CD14-positive monocyte (primary cell): ENCODE measurements around the gene RIOK3. TPM values are rescaled to one million over a fixed set of nuclear protein-coding genes. Genes with fewer than 3 reads are reported as not detected.

ENCODE experiments used
- DNase-seq, 3 donors: peaks; one replicate each; pipeline ENCODE4 v3.0.0-alpha.2; 2011 to 2022
- H2AFZ ChIP-seq: 2 replicates; pipeline ENCODE4 v1.6.0; 2012; ENCODE audit warnings: mild to moderate bottlenecking, low read depth, low read length, inconsistent platforms; ENCODE audit not compliant: insufficient read depth, poor library complexity, severe bottlenecking
- H3K27ac ChIP-seq, 2 donors: 1 replicate in 1 of 2; 2 replicates in 1 of 2; pipeline ENCODE4 v1.5.1; 2012 to 2013; ENCODE audit warnings: low read length in 2 of 2, control low read depth in 1 of 2, inconsistent platforms in 1 of 2, low read depth in 1 of 2, mild to moderate bottlenecking in 1 of 2
- H3K27me3 ChIP-seq, 2 donors: one replicate each; pipeline versions ENCODE4 v1.6.0 to v1.6.1; 2011 to 2013; ENCODE audit warnings: low read length in 2 of 2; ENCODE audit not compliant: control insufficient read depth in 2 of 2, insufficient read depth in 2 of 2
- H3K36me3 ChIP-seq, 2 donors: replicated peaks in 1 of 2; 1 replicate in 1 of 2; 2 replicates in 1 of 2; pipeline versions ENCODE4 v1.5.1 to v1.6.1; 2012 to 2013; ENCODE audit warnings: low read length in 2 of 2, control low read depth in 1 of 2, inconsistent platforms in 1 of 2, mild to moderate bottlenecking in 1 of 2; ENCODE audit not compliant: insufficient read depth in 2 of 2, control insufficient read depth in 1 of 2
- H3K4me1 ChIP-seq, 2 donors: 1 replicate in 1 of 2; 2 replicates in 1 of 2; pipeline versions ENCODE4 v1.5.1 to v1.6.1; 2012 to 2013; ENCODE audit warnings: low read length in 2 of 2, control low read depth in 1 of 2, inconsistent platforms in 1 of 2, mild to moderate bottlenecking in 1 of 2, moderate library complexity in 1 of 2; ENCODE audit not compliant: insufficient read depth in 2 of 2, control insufficient read depth in 1 of 2
- H3K4me2 ChIP-seq: replicated peaks from 2 replicates; pipeline ENCODE3; 2012; ENCODE audit warnings: low read length, moderate library complexity, mild to moderate bottlenecking; ENCODE audit not compliant: poor library complexity, severe bottlenecking; ENCODE audit errors: extremely low read depth
- H3K4me3 ChIP-seq, 3 experiments: fragments of 200-600 bp in 1 of 3; sonication (generic) in 1 of 3; replicated peaks in 1 of 3; 1 replicate in 2 of 3; 2 replicates in 1 of 3; pipeline ENCODE4 v1.5.1; 2011 to 2013; ENCODE audit warnings: low read length in 3 of 3, mild to moderate bottlenecking in 3 of 3, control low read depth in 2 of 3, low read depth in 2 of 3, inconsistent platforms in 1 of 3, moderate library complexity in 1 of 3
- H3K79me2 ChIP-seq: 2 replicates; pipeline ENCODE4 v1.6.0; 2012; ENCODE audit warnings: mild to moderate bottlenecking, control low read depth, inconsistent platforms, low read length, moderate library complexity; ENCODE audit not compliant: insufficient read depth
- H3K9ac ChIP-seq: 2 replicates; pipeline ENCODE4 v1.6.0; 2017; ENCODE audit warnings: low read length, mild to moderate bottlenecking; ENCODE audit not compliant: insufficient read depth, poor library complexity, severe bottlenecking
- H3K9me3 ChIP-seq, 2 donors: replicated peaks in 1 of 2; 1 replicate in 1 of 2; 2 replicates in 1 of 2; pipeline versions ENCODE4 v1.5.1 to v1.6.1; 2012 to 2013; ENCODE audit warnings: low read length in 2 of 2, control low read depth in 1 of 2; ENCODE audit not compliant: control insufficient read depth in 1 of 2, insufficient read depth in 1 of 2
- H4K20me1 ChIP-seq: 2 replicates; pipeline ENCODE4 v1.6.0; 2012; ENCODE audit warnings: mild to moderate bottlenecking, low read length, control low read depth, moderate library complexity; ENCODE audit not compliant: insufficient read depth
- H3K27ac Mint-ChIP-seq, 7 donors: one replicate each; pipeline ENCODE4 v1.8.0; 2020; ENCODE audit warnings: mild to moderate bottlenecking in 7 of 7, mixed read lengths in 7 of 7, moderate library complexity in 6 of 7, inconsistent platforms in 2 of 7
- H3K27me3 Mint-ChIP-seq, 3 donors: one replicate each; pipeline ENCODE4 v1.8.0; 2021 to 2022; ENCODE audit warnings: low read depth in 3 of 3, mild to moderate bottlenecking in 3 of 3, mixed read lengths in 3 of 3, moderate library complexity in 3 of 3, inconsistent platforms in 1 of 3
- H3K36me3 Mint-ChIP-seq, 2 donors: one replicate each; pipeline ENCODE4 v1.8.0; 2020; ENCODE audit warnings: mixed read lengths in 2 of 2, inconsistent platforms in 1 of 2, mild to moderate bottlenecking in 1 of 2
- H3K4me1 Mint-ChIP-seq: one replicate; pipeline ENCODE4 v1.8.0; 2020; ENCODE audit warnings: mild to moderate bottlenecking, mixed read lengths
- H3K4me3 Mint-ChIP-seq, 2 donors: one replicate each; pipeline ENCODE4 v1.8.0; 2020; ENCODE audit warnings: mild to moderate bottlenecking in 2 of 2, mixed read lengths in 2 of 2, moderate library complexity in 1 of 2
- H3K9me3 Mint-ChIP-seq, 7 donors: one replicate each; pipeline ENCODE4 v1.8.0; 2020 to 2022; ENCODE audit warnings: mixed read lengths in 7 of 7, mild to moderate bottlenecking in 6 of 7, moderate library complexity in 6 of 7, inconsistent platforms in 2 of 7
- WGBS: methylation state at CpG from one replicate; pipeline ENCODE4 v1.1.5; 2013; ENCODE audit warnings: missing lambda C conversion rate; ENCODE audit not compliant: insufficient coverage; 5-methylcytosine and 5-hydroxymethylcytosine counted together
- intact Hi-C, 2 donors: fragments of 100-400 bp; cut with micrococcal nuclease; formaldehyde crosslinking; loops; one replicate each; pipeline versions ENCODE4 v1.15.0 to v1.15.1; 2023
- polyA plus RNA-seq, 3 donors: library from polyadenylated mRNA; depleted of rRNA in 1 of 3; unstranded in 2 of 3; stranded (reverse) in 1 of 3; fragments of 300-500 nt in 2 of 3; fragments of >200 nt in 1 of 3; fragmentation: Illumina TruSeq in 2 of 3; gene quantifications; 1 replicate in 2 of 3; 2 replicates in 1 of 3; pipeline ENCODE4 v1.2.3, GENCODE V29; 2012 to 2021
- TF ChIP-seq, protein P1 (sequence below): fragments of 200-600 bp; IDR thresholded peaks from one replicate; pipeline ENCODE4 v1.8.0; 2022; ENCODE audit warnings: antibody characterized with exemption, mild to moderate bottlenecking

The RIOK3 gene
- polyA plus RNA-seq, 3 donors, result 50.9 to 79.7 (median 62.2) TPM

DNA sequence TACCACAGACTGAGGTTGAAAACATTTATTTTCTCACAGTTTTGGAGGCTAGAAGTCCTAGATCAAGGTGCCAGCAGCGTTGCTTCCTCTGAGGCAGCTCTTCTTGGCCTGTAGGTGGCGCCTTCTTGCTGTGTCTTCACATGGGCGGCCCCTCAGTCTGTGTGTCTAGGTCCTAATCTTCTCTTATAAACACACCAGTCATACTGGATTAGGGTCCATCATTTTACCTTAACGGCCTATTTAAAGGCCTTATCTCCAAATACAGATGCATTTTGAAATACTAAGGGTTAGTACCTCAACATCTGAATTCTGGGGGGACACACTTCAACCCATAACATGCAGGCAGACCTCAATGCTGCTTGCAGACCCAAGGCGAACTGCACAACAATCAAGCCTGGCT is 45.8 kb downstream of the RIOK3 start:
- Mint-ChIP-seq H3K9me3 (no peaks in the 10 kb centered on the region), H3K27ac (peak overlapping the region; percentile 79 to 96 (median 92)), H3K4me3 (peak overlapping the region in 1 of 2 donors; percentile 70), H3K4me1 (peaks cover 50% of the 10 kb centered on the region), H3K27me3 (peaks cover 1 to 3% (median 2%) of the 10 kb centered on the region in 3 donors), H3K36me3 (no peaks in the 10 kb centered on the region)
- no peaks in the 10 kb centered on the region for H3K9me3 ChIP-seq
- H3K4me3 ChIP-seq, result peak overlapping the region in 1 of 3 experiments; percentile 58
- H3K9ac ChIP-seq, result no peak overlapping the region
- peaks cover 6% of the 10 kb centered on the region for H3K79me2 ChIP-seq
- H2AFZ ChIP-seq, result peak overlapping the region; percentile 35
- WGBS, result 11% methylated on average over 1 of the region's 5 CpGs
- peak overlapping the region; percentile 57 to 80 for H3K27ac ChIP-seq
- peak; percentile 52 to 67 (median 56) for DNase-seq
- H3K4me2 ChIP-seq, result peak overlapping the region; percentile 61
- no peaks in the 10 kb centered on the region for H3K27me3 ChIP-seq
- H4K20me1 ChIP-seq, result peaks cover 3% of the 10 kb centered on the region
- TF ChIP-seq, protein P1, sequence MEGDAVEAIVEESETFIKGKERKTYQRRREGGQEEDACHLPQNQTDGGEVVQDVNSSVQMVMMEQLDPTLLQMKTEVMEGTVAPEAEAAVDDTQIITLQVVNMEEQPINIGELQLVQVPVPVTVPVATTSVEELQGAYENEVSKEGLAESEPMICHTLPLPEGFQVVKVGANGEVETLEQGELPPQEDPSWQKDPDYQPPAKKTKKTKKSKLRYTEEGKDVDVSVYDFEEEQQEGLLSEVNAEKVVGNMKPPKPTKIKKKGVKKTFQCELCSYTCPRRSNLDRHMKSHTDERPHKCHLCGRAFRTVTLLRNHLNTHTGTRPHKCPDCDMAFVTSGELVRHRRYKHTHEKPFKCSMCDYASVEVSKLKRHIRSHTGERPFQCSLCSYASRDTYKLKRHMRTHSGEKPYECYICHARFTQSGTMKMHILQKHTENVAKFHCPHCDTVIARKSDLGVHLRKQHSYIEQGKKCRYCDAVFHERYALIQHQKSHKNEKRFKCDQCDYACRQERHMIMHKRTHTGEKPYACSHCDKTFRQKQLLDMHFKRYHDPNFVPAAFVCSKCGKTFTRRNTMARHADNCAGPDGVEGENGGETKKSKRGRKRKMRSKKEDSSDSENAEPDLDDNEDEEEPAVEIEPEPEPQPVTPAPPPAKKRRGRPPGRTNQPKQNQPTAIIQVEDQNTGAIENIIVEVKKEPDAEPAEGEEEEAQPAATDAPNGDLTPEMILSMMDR, result peak; percentile 87
- H3K36me3 ChIP-seq, result no peaks in the 10 kb centered on the region
- H3K4me1 ChIP-seq, result peaks cover 36 to 48% of the 10 kb centered on the region in 2 donors
- intact Hi-C loops, result no loop called here

DNA sequence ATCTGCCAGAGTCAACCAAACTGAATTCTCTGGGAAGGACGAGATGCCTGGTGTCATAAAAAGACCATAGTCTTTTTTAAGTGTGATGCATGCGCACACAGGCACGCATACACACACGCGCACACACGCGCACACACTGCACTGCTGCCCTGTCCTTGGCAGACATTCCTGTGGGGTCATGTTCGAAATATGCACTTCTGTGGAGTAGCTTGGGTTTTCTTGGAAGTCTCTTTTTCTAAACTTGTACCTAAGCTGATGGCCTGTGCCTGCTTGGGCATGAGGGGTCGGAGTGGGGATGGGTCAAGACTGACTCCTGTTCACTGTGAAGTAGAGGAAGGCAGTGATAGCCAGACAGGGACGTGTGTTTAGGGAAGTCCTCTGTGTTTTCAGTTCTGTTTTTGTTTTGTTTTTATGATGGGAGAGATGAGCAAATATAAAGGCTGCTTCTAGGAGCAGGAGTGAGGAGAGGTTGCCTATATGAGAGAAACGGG is 46.2 kb downstream of the RIOK3 start:
- 11% methylated on average over 4 of the region's 11 CpGs for WGBS
- no peaks in the 10 kb centered on the region for H3K9me3 Mint-ChIP-seq
- no peak overlapping the region for H3K9ac ChIP-seq

More for the DNA sequence above, 46.2 kb downstream of the RIOK3 start:
- no peaks in the 10 kb centered on the region for H3K36me3 ChIP-seq
- H3K27ac ChIP-seq, result peak overlapping the region; percentile 57 to 80
- peak overlapping the region; percentile 35 for H2AFZ ChIP-seq
- Mint-ChIP-seq H3K4me3 (peak overlapping the region; percentile 70 to 74), H3K27me3 (peaks cover 1 to 3% (median 2%) of the 10 kb centered on the region in 3 donors), H3K4me1 (peaks cover 55% of the 10 kb centered on the region), H3K27ac (peak overlapping the region; percentile 79 to 96 (median 92)), H3K36me3 (no peaks in the 10 kb centered on the region)
- H3K4me1 ChIP-seq, result peaks cover 41 to 52% of the 10 kb centered on the region in 2 donors
- peaks cover 10% of the 10 kb centered on the region for H3K79me2 ChIP-seq
- peak overlapping the region in 1 of 3 experiments; percentile 58 for H3K4me3 ChIP-seq
- H4K20me1 ChIP-seq, result peaks cover 8% of the 10 kb centered on the region
- DNase-seq, result peak; percentile 44 to 67 (median 59)
- H3K4me2 ChIP-seq, result peak overlapping the region; percentile 61
- H3K27me3 ChIP-seq, result no peaks in the 10 kb centered on the region
- H3K9me3 ChIP-seq, result no peaks in the 10 kb centered on the region
- TF ChIP-seq, protein P1, result no peak
- intact Hi-C loops, result no loop called here
